LNCAP (cell line): ENCODE data around the gene RYR1.

Source experiments
- TF ChIP-seq, protein P1 (sequence below): fragments of 450-650 bp; IDR thresholded peaks from 2 replicates; pipeline ENCODE4 v1.5.1; 2017; ENCODE audit warnings: mild to moderate bottlenecking

RYR1 gene

GRCh38 chr19:38433268-38433733 is at the start of gene RYR1:
Gene RYR1 (plus strand): TSS chr19:38433691. CDS start chr19:38433830, 139 bp downstream.
- TF ChIP-seq, protein P1, sequence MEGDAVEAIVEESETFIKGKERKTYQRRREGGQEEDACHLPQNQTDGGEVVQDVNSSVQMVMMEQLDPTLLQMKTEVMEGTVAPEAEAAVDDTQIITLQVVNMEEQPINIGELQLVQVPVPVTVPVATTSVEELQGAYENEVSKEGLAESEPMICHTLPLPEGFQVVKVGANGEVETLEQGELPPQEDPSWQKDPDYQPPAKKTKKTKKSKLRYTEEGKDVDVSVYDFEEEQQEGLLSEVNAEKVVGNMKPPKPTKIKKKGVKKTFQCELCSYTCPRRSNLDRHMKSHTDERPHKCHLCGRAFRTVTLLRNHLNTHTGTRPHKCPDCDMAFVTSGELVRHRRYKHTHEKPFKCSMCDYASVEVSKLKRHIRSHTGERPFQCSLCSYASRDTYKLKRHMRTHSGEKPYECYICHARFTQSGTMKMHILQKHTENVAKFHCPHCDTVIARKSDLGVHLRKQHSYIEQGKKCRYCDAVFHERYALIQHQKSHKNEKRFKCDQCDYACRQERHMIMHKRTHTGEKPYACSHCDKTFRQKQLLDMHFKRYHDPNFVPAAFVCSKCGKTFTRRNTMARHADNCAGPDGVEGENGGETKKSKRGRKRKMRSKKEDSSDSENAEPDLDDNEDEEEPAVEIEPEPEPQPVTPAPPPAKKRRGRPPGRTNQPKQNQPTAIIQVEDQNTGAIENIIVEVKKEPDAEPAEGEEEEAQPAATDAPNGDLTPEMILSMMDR, result no peak

- TF ChIP-seq, protein P1, result no peak
Observed at GRCh38 chr19:38383743-38384142, 49.7 kb upstream of the RYR1 start.

DNA sequence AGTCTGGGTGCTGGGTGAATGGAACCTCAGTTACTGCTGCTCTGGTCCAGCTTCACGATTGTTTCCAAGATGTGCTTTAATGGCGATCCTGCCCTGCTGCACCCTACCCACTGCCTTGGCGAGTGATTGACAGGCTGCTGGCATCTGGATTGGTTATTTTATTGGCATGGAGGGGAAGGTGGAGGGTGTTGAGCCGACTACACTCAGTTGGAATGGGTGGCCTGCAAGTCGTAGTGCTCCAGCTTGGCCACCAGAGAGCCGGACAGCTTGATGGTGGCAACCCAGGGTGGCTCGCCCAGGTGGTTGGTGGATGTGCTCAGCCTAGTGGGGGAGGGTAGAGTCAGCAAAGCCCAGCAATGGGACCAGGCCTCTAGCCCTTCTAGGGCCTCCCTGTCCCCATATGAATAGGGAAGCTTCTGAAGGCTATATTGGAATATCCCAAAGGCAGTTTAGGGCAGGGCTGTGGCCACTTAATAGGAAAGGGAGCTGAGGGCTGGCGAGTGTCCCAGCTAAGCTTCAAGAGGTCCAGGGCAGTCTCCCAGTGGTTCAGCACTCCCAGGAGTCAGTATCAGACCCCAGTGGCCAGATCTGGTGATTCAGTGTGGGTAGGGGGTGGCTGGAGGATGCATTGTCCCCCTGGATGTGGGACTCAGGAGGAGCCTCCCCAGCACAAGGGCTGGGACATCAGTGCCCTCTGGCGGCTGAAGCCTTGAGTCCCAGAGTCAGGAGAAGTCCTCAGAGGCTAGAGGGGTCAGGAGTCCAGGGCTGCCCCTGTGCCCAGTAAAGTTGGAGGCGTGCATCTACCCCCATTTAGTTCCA is 49.1 kb upstream of the RYR1 start:
- TF ChIP-seq, protein P1, result no peak

DNA sequence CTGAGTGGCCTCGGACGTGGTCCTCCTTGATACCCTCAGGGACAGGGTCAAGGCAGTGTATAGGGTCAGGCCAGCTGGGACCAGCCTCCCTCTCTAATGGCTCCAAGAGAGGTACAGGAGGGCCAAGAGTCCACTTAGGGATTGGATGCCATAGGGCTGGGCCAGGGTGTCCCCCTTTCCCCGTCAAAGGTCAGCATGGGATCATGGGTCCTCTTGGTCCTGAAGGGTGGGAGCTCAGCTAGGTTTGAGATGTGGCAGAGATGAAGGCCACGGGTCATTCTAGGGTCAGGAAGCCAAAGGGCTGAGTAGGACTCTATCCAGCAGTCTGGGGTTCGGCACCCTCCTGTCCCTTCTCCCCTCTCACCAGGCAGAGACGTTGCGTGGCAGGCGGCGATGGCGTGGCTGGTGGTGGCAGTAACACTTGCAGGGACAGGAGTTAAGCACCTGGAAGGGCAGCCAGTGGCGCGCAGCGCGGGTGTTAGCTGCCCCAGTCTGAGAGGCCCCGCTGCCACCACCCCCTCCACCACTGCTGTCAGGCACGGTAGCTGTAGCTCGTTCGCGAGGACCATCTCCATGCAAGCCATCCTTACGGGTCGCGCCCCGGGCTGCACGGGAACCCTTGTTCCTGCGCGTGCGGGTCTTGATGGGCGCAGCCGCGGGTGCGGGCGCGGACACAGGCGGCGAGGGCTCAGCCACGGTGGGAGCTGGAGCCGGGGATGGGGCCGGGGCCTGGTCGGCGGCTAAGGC is 48.3 kb upstream of the RYR1 start:
- TF ChIP-seq, protein P1, result no peak

GRCh38 chr19:38385804-38386257 is 47.7 kb upstream of the RYR1 start:
- TF ChIP-seq, protein P1, result no peak

DNA sequence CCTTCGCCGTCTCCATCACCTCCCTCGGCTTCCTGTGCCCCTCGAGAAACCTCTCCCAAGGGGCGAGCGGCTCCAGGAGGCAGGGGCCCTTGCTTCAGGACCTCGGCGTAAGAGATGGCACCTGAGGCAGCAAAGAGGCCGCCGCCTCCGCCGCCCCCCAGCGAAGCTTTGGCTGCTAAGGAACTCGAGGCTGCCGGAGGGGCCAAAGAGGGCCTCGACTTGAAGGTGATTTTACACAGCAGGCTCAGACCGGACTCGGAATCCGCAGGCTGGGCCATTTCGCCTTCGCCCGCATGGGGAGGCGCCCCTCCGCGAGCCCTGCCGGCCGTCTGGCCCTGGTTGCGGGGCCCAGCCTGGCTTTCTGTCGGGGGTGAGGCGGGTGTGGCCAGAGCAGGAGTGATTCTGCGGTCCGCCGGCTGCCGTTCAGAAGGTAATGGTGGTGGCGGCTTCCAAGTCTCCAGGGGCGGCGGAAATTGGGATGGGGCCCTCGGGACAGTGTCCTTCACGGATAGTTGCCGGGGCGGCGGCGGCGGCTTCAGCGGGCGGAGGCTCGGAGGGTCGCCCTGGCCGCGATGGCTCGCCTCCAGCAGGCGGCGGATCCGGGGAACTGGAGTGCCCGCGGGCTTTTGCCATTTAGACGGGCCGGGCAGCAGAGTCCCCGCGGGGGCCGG is 47.1 kb upstream of the RYR1 start:
- TF ChIP-seq, protein P1, result no peak

- TF ChIP-seq, protein P1, result no peak
Observed at GRCh38 chr19:38386971-38387549, 46.4 kb upstream of the RYR1 start.
